HAP-1 (cell line): ENCODE results near the gene IFNA14.
A peak's percentile ranks its signal among the peaks of the same experiment; 100 is the strongest.
"Not testable (repeated sequence)": the region's sequence is repeated elsewhere in the genome, so short reads cannot be mapped to it uniquely, and the experiment has no call there.

Experiments used
- DNase-seq, 2 experiments: peaks; one replicate each; pipeline ENCODE4 v3.0.0-alpha.2; 2016 to 2020; ENCODE audit warnings: low spot score in 2 of 2
- H3K27me3 ChIP-seq: fragments of 250-450 bp; sonication (Bioruptor Pico); 2 replicates; pipeline ENCODE4 v1.5.1; 2020; ENCODE audit warnings: low read depth, mild to moderate bottlenecking, moderate library complexity
- H3K36me3 ChIP-seq: fragments of 250-450 bp; sonication (Bioruptor Pico); replicated peaks from 2 replicates; pipeline ENCODE4 v1.5.1; 2020; ENCODE audit warnings: mild to moderate bottlenecking
- H3K4me1 ChIP-seq: fragments of 250-450 bp; sonication (Bioruptor Pico); 2 replicates; pipeline ENCODE4 v1.5.1; 2020; ENCODE audit warnings: mild to moderate bottlenecking
- H3K4me3 ChIP-seq: fragments of 250-450 bp; sonication (Bioruptor Pico); 2 replicates; pipeline ENCODE4 v1.5.1; 2020; ENCODE audit warnings: mild to moderate bottlenecking, moderate library complexity
- H3K9me3 ChIP-seq: fragments of 250-450 bp; sonication (Bioruptor Pico); 2 replicates; pipeline ENCODE4 v1.5.1; 2020; ENCODE audit warnings: mild to moderate bottlenecking, moderate library complexity
- in situ Hi-C: fragments of 300-500 bp; cut with MboI; formaldehyde crosslinking; loops from 3 replicates; pipeline ENCODE4 v1.14.3; 2020; ENCODE audit warnings: low sequenced_read_pairs, inconsistent platforms, mixed read lengths

IFNA14 gene

GRCh38 chr9:21244836-21245235 lies 5.0 kb upstream of the IFNA14 start:
- in situ Hi-C loops: no loop called here
- no peak for DNase-seq
- no peaks in the 10 kb centered on the region for H3K4me1 ChIP-seq
- no peaks in the 10 kb centered on the region for H3K27me3 ChIP-seq
- H3K9me3 ChIP-seq: no peaks in the 10 kb centered on the region
- H3K36me3 ChIP-seq: no peaks in the 10 kb centered on the region
- no peak overlapping the region for H3K4me3 ChIP-seq

GRCh38 chr9:21236360-21236714 lies 3.5 kb downstream of the IFNA14 start:
- DNase-seq, H3K36me3 ChIP-seq, H3K9me3 ChIP-seq, H3K4me1 ChIP-seq, H3K27me3 ChIP-seq, H3K4me3 ChIP-seq, in situ Hi-C loops: not testable (repeated sequence)

- DNase-seq: peak; percentile 13 to 14
- in situ Hi-C loops, H3K4me3 ChIP-seq, H3K27me3 ChIP-seq, H3K9me3 ChIP-seq, H3K4me1 ChIP-seq, H3K36me3 ChIP-seq: not testable (repeated sequence)
Measured at GRCh38 chr9:21235468-21236359, 4.1 kb downstream of the IFNA14 start.

DNA sequence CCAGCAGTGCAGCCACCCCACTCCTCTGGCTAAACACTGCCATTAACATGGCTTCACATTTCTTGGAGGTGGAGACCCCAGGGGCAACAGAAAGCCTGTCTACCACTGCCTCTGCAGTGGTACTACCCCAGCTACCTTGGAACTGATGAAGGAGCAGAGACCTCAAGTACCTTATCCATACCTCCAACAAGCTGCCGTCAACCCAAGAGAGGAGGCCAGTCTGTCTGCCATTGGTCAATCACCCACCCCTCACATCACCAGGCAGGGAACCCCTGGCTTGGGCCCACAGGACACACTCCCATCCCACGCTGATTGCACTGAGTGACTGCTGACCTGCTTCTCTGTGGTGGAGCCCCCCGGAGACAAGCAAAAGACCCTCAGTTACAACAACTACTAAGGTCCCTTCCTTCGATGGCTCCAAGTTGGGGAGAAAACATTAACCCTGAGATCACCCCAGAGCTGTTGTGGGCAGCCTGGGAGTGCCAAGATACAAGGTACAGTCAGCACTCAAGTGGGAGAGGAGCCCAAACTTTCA lies 5.6 kb downstream of the IFNA14 start:
- H3K4me1 ChIP-seq: no peaks in the 10 kb centered on the region
- H3K36me3 ChIP-seq: no peaks in the 10 kb centered on the region
- no peak for DNase-seq
- no peaks in the 10 kb centered on the region for H3K27me3 ChIP-seq
- H3K9me3 ChIP-seq: no peaks in the 10 kb centered on the region
- in situ Hi-C loops: no loop called here
- no peak overlapping the region for H3K4me3 ChIP-seq

- no peak for DNase-seq
- Histone ChIP-seq H3K4me3 (no peak overlapping the region), H3K9me3 (no peaks in the 10 kb centered on the region)
Measured at GRCh38 chr9:21233258-21233657, 6.5 kb downstream of the IFNA14 start.

GRCh38 chr9:21228122-21228521 lies 11.7 kb downstream of the IFNA14 start, which contains the start of gene IFNA17:
Gene IFNA17 (minus strand): TSS chr9:21228222. CDS start chr9:21228173, 49 bp downstream.
- in situ Hi-C loops: no loop called here
- Histone ChIP-seq H3K27me3 (no peaks in the 10 kb centered on the region), H3K9me3 (no peaks in the 10 kb centered on the region), H3K4me1 (no peaks in the 10 kb centered on the region), H3K4me3 (no peak within 1 kb of the TSS), H3K36me3 (no peaks in the 10 kb centered on the region)
- no peak for DNase-seq

More at GRCh38 chr9:21233258-21233657, 6.5 kb downstream of the IFNA14 start:
- in situ Hi-C loops: no loop called here
- no peaks in the 10 kb centered on the region for H3K36me3 ChIP-seq
- H3K27me3 ChIP-seq: no peaks in the 10 kb centered on the region
- H3K4me1 ChIP-seq: no peaks in the 10 kb centered on the region

DNA sequence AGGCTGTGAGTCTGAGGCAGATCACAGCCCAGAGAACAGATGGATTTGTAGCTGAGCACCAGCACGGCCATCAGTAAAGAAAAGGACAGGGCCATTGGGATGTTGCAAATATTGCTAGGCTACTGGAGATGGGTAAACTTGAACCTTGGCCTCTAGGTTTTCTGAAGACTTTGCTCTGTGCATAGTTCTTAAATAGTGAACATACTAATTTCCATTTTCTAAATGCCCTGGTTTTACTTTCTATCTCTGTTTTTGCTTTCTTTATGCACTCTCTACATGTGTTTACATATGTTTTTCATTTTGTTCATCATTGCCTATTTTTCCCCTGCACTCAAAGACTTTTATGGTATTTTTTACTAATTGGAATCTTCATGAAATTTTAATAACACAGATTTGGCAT lies 22.6 kb downstream of the IFNA14 start, which contains the start of gene IFNA16:
TSS of gene IFNA16 (minus strand) at position 101 of the 400 bp plus-strand sequence. CDS start at position 95, 6 bp downstream.
- in situ Hi-C loops, DNase-seq, H3K4me3 ChIP-seq, H3K4me1 ChIP-seq, H3K36me3 ChIP-seq, H3K27me3 ChIP-seq, H3K9me3 ChIP-seq: not testable (repeated sequence)

- H3K36me3 ChIP-seq, H3K4me1 ChIP-seq, H3K9me3 ChIP-seq, H3K4me3 ChIP-seq, H3K27me3 ChIP-seq, in situ Hi-C loops: not testable (repeated sequence)
- peak in 1 of 2 experiments; percentile 2 for DNase-seq
Measured at GRCh38 chr9:21213411-21214326, 26.1 kb downstream of the IFNA14 start.

GRCh38 chr9:21212160-21212559 lies 27.6 kb downstream of the IFNA14 start:
- H3K27me3 ChIP-seq, DNase-seq, H3K4me1 ChIP-seq, H3K9me3 ChIP-seq, in situ Hi-C loops, H3K36me3 ChIP-seq, H3K4me3 ChIP-seq: not testable (repeated sequence)

DNA sequence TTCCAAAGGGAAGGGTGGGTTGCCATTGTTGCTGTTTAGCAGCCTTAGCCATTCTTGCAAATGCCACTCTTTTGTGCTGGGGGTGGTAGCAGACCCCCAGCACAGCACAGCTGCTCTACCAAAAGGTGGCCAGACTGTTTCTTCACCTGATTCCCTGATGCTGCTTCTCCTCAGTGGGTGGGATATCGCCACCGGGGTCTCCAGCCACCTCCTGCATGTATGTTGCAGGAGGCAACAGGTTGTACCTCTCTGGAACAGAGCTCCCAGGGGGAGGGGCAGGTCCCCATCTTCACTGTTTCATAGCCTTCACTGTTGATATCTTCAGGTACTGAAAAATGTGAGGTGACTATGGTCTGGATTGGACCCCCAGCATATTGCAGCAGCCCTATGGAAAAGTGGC lies 29.0 kb downstream of the IFNA14 start:
- in situ Hi-C loops, DNase-seq: not testable (repeated sequence)

GRCh38 chr9:21210311-21210710 lies 29.5 kb downstream of the IFNA14 start:
- Histone ChIP-seq H3K27me3 (no peaks in the 10 kb centered on the region), H3K9me3 (no peaks in the 10 kb centered on the region), H3K4me3 (no peak overlapping the region), H3K36me3 (no peaks in the 10 kb centered on the region), H3K4me1 (no peaks in the 10 kb centered on the region)
- DNase-seq: no peak
- in situ Hi-C loops: no loop called here

More for the DNA sequence above, 29.0 kb downstream of the IFNA14 start:
- not testable (repeated sequence) for H3K27me3 ChIP-seq, H3K4me3 ChIP-seq, H3K36me3 ChIP-seq, H3K4me1 ChIP-seq, H3K9me3 ChIP-seq

GRCh38 chr9:21207043-21207442 lies 32.8 kb downstream of the IFNA14 start, which contains the start of gene IFNA10:
Gene IFNA10 (minus strand): TSS chr9:21207143. CDS start chr9:21207097, 46 bp downstream.
- H3K9me3 ChIP-seq, H3K4me3 ChIP-seq, DNase-seq, H3K36me3 ChIP-seq, H3K27me3 ChIP-seq, in situ Hi-C loops, H3K4me1 ChIP-seq: not testable (repeated sequence)

DNA sequence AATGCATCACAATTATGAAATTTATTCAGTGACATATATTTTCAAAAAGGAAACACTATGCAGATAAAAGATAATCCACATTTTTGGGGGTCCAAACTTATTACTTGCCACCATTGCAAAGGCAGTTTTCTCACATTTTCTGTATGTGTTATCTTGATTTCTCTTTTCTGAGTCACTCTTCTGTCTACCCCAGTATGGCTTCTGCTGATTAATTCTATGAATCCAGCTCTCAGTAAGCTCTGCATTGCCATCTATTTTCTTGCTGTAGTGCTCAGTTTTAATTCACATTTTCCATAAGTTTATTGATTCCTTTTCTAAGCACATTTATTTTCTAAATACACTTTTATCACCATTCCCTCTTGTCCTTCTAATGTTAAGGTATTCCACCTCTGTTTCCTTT lies 34.6 kb downstream of the IFNA14 start:
- no peak overlapping the region for H3K4me3 ChIP-seq
- H3K4me1 ChIP-seq: no peaks in the 10 kb centered on the region
- H3K27me3 ChIP-seq: no peaks in the 10 kb centered on the region
- DNase-seq: no peak
- H3K36me3 ChIP-seq: no peaks in the 10 kb centered on the region
- in situ Hi-C loops: no loop called here
- no peaks in the 10 kb centered on the region for H3K9me3 ChIP-seq
